ENCODE data around the gene NTMT1.

The NTMT1 gene

DNA sequence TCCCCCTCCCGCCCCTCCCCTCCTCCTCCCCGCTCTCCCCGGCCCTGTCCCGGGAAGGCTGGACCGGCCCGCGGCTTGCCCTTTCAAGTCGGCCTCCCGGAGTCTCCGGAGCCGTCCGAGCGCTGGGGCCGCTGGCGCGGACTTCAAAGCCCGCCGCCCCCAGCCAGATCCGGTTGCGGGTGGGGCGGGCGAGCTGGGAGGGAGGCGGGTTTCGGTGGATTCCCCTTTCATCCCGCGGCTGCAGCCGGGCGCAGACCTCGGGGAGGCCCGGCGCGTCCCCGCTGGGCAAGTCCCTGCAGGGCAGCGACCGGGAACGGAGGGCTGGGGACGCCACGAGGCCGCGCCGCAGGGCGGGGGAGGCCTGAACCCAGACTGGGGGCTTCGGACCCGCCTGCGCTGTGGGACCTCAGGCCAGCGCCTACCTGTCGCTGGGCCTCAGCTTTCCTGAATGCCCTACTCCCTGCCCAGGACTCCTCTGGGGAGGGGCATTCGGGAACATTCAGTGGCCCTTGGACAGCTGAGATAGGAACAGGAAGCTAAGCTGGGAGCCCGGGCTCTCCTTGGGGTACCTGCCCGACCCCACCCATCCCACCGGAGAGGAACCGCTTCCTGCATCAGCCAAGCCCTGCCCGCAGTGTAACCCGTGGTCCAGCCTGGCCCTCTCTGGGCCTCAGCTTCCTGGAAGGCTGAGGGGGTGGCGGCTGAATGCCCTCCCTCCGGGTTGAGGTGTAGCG is 28.4 kb upstream of the NTMT1 start:
- DNase-seq: no peak

DNA sequence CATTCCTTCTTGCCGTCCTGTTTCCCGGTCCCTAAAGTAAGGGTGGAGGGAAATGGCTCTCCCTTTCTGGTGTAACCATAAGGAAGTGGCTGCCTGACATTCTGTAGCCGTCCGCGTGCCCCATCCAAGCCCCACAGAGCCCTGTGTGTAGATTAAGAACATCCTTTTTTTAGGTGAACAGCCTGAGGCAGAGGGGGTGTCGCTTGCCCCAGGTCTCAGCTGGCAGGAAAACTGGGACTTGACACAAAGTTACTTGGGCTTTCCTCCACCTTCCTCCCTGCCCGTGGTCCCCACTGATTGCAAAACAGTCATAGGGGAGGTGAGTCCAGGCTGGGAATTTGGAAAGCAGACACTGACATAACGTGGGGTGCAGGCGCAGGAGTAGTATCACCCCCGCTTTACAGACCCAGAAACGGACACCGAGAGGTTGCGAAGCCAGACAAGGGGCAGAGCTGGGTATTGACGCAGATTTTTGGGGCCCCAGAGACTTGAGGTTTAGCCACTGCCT is 27.8 kb upstream of the NTMT1 start:
- DNase-seq: no peak

DNA sequence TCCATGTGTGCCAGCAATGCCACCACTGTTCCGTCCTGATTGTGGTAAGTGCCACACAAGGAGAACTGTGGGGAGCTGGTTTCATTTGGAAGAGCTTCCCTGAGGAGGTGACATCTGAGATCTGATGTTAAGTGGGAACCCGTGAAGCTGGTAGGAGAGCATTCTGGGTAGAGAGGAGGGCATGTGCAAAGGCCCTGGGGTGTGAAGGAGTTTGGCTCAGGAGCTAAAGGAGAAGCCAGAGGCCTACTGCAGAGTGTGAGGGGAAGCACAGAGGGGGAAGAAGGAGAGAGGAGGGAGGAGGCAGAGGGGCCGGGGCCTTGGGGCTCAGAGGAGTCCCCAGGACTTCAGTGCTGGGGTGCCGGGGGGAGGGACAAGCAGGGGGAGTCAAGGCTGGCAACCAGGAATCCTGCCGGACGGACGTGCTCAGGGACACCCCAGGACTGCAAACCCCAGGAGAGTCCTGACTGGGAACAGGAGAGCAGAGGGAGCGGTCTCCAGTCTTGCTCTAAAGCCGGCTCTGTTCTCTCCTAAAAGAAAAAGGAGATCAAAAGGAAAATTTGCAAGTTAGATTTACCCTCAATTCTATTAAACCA is 24.8 kb upstream of the NTMT1 start:
- DNase-seq: no peak

DNA sequence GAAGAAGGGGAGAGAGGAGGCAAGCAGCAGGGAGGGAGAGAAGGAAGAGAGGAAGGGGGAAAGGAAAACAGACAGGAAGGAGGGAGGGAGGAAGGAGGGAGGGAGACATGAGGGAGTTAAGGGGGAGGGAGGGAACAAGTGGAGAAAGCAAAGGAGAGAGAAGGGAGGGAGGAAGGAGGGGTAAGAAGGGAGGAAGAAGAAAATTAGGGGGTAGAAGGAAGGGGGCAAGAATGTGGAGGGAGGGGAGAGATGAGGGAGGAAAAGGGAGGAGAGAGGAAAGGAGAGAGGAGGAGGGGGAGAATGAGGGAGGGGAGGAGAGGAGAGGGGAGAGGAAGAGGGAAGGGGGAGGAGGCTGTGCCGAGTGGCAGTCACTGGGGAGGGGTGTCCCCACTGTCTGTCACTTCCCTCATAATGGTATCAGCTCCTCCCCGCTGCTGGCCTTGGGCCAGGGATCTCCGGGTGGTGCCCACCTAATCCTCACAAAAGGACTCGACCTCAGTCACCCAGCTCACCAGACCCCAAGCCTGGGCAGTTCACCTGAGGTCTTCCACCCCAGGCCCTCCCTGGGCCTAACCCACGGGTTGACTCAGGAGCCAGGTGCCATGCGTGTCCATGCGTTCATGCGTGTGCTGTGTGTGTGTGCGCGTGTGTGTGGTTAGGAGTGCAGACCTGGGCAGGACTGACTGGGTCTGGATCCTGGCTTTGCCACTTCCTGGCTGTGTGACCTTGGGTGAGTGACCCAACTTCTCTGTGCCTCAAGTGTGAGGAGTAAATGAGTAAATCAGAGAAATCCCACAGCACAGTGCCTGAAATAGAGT is 23.2 kb upstream of the NTMT1 start:
- DNase-seq: no peak

DNA sequence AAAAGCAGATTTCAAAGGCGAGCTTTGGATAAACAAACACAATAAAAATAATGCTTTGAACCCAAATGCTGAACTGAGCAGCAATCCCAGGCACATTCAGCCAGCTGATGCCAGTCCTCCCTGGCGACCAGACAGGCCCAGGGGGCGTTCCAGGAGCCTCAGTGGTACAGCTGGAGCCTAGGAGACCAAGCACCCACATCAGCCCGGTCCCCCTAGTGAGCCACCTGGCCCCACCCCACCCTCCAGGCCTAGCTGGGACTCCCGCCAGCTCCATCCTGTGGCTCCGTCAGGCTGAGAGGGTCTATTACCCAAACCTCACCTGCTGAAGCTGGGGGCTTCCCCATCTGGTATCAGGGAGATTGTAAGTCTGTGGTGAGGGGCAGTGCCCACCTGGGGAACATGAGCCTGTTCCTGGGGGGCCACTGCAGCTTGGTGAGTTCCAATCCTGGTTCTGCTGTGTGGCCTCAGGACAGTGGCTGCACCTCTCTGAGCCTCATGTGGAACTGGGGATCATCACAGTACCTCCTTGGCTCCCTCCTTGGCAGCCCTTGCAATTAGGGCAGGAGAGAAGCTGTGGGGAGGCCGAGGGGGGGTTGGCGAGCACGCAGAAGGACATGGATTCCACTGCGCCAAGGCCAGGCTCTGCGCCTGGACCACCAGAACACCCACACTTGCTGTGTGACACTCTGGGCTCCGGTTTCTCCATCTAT is 21.8 kb upstream of the NTMT1 start:
- DNase-seq: no peak

DNA sequence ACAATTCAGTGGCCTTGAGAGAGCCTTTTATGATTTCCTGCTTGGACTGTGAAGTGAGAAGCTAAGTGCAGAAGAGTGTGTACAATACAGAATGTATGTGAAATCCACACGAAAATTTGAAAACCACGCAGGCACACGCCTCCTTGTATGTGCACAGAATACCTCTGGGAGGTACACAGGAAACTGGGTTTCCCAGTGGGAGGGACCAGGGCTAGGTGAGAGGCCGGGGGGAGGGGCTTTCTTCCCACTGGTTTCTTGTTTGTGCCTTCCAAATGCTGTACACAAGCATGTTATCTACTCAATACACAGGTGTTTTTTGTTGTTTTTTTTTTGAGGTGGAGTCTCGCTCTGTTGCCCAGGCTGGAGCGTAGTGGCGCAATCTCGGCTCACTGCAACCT is 21.2 kb upstream of the NTMT1 start:
- no peak for DNase-seq

DNA sequence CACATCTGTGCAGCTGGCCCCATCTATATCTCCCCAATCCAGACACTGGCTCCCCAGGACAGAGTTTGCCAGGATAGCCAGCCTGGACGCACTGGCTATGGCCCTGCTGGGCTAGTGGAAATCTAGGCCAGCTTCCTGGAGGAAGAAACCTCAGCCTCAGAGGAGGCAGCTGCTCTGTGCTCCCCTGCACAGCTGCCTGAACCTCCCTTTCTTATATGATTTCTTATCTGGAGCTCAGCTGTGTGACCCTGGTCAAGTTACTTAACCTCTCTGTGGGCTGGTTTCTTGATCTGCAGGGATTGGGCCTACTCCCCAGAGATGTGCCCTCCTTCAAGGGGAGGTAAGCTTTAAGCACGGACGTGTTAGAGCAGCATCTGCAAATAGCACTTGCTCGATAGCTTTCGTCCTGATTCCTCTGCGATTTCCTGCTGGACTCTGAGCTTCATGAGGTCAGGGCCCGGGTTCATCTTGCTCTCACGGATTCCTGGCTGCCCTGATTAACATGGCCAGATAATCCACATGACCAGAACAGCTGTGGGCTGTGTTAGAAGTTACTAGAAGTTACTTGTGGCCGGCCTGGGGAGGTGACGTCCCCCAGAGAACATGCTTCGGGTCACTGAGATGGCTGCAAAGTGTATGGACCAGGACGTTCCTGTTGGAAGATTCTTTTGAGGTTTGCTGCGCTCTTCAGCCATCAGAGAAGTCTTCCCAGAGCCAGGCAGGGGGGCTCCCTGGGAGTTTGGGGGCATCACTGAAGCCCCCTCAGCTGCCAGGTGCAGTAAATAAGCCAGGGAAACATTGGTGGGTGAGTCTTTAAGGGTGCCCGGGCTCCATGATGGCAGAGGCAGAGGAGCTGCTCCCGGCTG is 19.6 kb upstream of the NTMT1 start:
- no peak for DNase-seq

DNA sequence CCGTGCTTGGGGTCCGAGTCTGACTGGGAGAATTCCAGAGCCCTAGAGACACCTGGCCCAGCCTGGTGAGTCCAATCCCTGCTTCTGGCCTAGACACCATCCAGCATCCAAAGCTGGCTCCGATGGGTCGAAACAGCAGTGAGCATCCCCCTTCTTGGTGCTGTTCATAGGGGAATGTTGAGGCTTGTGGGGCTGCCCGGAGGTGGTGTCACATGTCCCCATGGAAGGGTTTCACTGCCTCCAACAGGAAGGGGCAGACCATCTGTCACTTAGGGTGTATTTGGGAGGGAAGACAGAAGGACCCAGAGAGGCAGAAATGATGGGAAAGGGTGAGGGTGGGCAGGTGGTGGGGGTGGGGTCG is 19.0 kb upstream of the NTMT1 start:
- no peak for DNase-seq

DNA sequence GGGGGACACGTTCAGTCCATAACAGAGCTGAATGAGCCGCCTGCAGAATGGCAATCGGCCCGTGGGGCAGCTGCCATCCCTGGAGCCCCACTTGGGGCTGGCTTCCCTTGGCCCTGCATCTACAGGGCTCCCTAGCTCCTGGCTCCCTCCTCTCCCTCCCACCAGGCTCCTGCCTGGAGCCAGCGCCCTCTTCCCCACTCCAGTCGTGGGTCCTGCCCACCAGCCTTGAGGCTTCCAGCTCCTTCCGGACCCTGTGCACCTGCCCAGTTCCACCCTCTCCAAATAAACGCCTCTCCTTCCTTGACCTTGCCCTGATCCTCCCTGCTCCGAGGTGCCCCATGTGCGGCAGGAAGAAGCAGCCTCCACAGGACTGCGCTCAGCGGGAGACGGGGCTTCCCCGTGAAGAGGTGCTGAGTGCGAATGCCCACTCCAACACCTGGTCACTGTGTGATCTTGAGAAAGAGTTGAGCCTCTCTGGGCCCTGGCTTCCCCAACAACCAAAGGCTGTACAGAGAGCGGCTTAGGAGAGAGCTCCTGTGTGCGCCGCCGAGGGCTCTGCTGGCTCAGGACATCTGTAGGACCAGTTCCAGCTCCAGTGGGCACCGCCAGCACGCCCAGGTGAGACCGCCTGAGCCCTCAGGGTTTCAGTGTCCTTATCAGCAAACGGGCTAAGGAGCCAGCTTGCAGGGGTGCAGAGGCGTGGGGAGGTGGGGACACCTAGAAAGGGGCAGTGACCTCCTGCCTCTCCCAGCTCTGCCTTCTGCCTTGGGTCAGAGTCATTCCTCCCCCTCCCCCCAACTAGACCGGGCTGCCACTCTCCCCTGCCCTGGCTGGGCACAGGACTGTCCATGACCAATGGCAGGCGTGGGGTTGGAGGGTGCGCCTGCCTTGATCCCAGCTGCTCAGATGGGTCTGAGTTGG is 17.1 kb upstream of the NTMT1 start:
- DNase-seq: no peak

DNA sequence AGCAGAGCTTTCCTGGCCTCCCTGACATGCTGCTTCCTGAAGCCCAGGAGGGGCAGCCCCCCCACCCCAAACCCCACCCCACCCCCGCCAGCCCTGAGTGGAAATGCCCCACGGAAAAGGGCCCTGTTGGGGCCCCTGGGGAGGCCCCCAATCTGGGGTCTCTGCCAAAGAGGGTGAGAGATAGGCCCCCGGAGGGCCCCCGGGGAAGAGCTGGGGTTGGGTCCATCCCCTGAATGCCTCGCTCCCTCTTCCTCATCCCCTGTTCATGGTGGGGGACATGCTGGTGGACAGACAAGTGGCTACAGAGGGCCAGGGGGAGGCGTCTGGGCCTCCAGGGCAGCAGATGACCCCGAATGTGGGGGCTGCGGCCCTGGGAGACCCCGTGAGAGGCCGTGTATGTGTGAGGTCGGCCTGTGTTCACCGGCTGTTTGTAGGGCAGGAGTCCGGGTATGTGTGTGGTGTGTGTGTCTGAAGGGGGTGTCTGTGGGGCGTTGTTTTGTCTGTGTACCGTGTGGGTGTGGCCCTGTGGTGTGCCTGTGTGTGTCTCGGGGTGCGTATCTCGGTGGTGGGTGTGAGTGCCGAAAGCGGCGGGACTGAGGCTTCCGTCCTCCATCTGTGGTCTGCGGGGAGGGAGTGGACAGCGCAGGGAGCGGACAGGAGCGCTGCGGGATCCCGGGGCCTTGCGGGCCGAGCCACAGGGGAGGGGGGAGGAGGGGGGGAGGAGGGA is 16.3 kb upstream of the NTMT1 start:
- DNase-seq: no peak

DNA sequence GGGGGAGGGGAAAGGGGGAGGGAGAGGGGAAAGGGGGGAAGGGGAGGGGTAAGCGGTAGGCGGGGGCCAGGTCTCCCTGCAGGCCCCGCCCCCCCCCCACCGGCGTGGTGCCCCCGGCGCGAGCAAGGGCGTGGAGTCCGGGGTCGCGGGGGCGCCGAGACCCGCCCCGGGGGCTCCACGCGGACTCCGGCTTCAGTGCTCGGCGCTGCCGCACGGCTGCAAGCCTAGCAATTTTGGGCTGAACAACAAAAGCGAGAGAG is 15.8 kb upstream of the NTMT1 start:
- no peak for DNase-seq

DNA sequence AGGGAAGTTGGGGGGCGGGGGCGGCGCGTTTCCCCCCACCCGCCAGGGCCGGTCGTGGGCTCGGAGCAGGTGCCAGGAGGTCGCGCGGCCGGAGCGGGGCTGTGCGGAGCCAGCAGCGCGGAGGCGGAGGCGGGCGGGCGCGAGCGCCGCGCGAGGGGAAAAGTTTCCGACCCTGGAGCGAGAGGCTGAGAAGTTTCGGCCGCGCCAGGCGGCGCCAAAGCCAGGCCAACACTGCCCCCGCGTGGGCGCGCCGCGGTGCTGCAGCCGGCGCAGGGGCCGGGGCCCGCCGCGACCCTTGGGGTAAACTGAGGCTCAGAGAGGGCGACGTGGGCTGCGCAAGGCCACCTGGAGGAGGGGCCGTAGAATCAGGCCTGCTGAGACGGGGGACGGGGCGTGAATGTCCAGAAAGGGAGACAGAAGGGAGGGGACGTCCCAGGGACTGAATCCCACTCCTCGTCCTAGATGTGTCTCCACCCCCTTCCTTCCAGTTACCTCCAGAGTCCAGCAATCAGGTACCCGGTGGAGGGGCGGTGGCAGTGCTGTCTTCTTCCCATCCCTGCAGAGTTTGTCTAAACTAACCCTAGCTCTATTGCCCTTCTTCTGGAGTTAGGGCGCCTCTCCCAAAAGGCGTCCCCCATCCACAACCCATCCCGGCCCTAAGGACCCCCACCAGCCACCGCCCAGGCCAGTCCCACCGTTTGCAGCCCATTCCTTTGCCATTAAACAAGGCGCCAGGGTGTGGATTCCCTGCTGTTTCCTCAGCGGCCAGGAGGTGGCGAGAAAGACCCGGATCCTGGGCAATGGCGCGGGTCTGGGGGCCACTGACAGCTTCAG is 15.3 kb upstream of the NTMT1 start:
- DNase-seq: peak; percentile 26

DNA sequence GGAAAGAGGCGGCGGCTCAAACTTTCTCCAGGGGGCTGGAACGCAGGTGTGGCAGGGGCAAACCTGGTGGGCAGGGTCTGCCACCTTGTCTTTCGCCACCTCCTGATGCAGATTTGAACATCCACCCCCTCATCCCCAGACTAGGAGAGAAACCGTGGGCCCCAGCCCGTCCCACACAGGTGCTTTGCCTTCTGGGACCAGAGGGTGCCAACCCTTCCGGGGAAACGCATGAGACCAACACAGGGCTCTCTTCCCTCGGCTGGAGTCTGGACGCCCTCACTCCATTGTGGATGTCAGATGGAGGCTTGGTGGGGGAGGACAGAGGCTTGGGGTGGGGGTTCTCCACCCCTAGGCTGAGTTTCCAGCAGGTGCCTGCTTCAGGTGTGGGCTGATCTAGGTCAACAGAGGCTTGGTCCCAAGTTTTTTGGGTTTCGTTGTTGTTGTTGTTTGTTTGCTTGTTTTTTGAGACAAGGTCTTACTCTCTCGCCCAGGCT is 14.6 kb upstream of the NTMT1 start:
- no peak for DNase-seq

DNA sequence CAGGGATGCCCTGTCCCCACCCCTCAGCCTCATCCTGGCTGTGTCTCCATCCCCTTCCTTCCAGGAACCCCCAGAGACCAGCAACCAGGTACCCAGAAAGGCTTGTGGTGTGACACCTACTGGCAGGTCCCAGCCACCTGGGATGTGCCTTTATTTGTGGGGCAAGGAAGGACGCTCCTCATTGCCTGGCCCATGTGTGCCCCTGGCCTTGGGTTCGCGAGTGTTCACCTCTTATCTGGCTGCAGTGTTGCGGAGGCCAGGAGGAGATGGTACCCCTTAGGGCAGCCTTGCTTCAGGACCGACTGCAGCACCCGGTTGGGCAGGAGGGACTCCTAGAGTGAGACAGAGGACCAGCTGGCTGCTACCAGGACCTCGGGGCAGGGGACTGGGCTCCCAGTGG is 13.8 kb upstream of the NTMT1 start:
- DNase-seq: no peak

DNA sequence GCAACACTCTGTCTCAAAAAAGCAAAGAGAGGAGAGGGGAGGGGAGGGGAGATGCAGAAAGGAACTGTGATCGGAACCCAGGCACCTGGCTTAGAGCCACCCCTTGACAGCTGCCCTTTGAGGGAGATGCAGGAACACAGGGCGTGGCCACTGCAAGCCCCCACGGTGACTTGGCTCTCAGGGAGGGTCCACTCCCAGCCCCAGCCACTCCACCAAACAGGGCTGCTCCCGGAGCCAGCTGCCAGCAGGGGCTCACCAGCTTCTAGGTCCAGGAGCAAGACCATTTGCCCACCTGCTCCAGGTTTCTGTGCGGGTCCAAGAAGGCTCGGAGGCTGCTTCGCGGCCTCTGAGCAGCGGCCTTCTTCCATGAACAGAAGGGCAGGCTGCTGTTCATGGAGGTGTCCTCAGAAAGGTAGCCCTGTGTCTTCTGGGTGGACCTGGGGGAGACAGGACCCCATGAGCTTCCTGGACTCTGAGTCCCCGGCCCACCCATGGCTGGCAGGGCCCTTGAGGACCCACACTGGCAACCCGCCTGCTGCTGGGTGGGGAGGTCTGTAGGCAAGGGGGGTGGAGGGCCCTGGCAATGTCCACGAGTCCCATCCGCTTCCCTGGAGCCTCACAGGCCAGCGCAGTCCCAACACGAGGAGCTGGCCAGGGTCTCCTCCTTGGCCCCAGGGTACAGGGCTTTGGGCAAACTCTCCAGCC is 13.0 kb upstream of the NTMT1 start:
- peak; percentile 24 for DNase-seq

DNA sequence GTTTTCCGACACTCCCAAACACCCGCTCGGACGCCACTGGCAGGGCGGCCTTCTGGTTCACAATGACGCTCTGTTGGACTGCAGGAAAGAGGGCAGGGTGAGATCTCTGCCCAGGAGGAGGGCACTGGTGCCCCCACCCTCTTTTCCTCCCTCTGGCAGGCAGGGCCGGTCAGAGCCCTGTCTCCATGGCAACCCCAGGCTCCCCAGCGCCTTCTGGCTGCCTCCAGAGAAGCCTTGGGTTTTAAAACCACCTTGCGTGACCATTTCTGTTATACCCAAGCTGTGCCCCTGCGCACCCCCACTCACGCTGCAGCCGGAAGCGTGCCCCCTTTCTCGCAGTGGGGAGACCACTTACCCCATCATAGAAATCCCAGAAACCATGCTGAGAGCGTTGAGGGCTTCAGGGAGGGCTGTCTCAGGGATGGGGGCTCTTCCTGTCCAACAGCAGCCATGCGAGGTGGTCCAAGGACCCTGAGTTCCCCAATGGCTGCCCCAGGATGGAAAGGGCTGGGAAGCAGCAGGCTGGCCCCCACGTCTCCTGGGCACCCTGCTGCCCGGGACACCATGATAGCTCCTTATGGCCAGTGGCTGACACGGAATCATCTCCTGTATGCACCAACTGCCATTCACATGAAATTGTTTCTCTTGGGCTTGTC is 12.3 kb upstream of the NTMT1 start:
- peak; percentile 80 for DNase-seq

DNA sequence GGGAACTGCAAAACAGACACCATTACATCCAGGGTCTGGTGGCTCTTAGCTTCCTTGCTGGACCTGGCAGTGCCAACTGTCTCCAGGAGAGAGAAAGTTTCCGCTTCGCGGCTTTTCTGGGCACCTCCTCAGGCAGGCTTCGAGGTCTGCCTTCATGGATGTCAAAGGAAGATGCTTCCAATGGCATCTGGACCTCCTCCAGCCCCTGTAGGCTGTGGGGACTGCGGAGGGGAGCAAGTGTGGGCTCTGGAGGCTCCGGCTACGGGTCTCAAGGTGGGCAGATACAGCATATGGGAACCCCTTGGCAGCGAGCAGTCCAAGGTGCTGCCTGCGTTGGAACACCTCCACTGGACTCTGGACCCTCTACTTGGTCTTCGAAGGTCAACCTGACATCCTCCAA is 11.0 kb upstream of the NTMT1 start:
- no peak for DNase-seq

Data from DMS79 treated with DMSO at 0.1 percent for 48 hours (cell line).